Stomach (tissue), 4 donors: ENCODE results near the gene NSD1.

ENCODE experiments used
- EP300 ChIP-seq: sonication (generic); formaldehyde crosslinking; IDR thresholded peaks from one replicate; pipeline ENCODE4 v1.6.1; 2017; ENCODE audit warnings: antibody characterized with exemption
- POLR2A ChIP-seq, 4 donors: fragments of 450-650 bp; IDR thresholded peaks; one replicate each; pipeline ENCODE4 v1.6.1; 2016; ENCODE audit warnings: antibody characterized with exemption in 4 of 4, control low read depth in 2 of 4, mild to moderate bottlenecking in 1 of 4, moderate library complexity in 1 of 4
- POLR2AphosphoS5 ChIP-seq, 3 donors: sonication (generic); formaldehyde crosslinking; IDR thresholded peaks; one replicate each; pipeline ENCODE4 v1.6.1; 2016; ENCODE audit warnings: antibody characterized with exemption in 3 of 3
- TF ChIP-seq, protein P1 (sequence below), 7 experiments: fragments of 450-650 bp in 4 of 7; fragments of 200-600 bp in 3 of 7; sonication (generic) in 3 of 7; IDR thresholded peaks; one replicate each; pipeline ENCODE4 v1.5.1; 2016 to 2019; ENCODE audit warnings: antibody characterized with exemption in 7 of 7, control low read depth in 2 of 7, mild to moderate bottlenecking in 1 of 7

DNA sequence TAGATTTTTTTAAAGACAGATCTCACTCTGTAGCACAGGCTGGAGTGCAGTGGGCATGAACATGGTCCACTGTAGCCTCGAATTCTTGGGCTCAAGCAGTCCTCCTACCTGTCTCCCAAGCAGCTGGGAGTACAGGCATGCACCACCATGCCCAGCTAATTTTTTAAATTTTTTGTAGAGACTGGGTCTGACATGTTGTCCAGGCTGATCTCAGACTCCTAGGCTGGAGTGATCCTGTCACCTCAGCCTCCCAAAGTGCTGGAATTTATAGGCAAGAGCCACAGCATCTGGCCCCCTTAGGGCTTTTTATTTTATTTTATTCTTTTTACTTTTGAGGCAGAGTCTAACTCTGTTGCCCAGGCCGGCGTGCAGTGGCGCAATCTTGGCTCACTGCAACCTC is 56.4 kb downstream of the NSD1 start:
- no peak for TF ChIP-seq POLR2AphosphoS5 (IDR thresholded peaks at IDR 0.05)
- TF ChIP-seq EP300, result no peak
- TF ChIP-seq, protein P1, sequence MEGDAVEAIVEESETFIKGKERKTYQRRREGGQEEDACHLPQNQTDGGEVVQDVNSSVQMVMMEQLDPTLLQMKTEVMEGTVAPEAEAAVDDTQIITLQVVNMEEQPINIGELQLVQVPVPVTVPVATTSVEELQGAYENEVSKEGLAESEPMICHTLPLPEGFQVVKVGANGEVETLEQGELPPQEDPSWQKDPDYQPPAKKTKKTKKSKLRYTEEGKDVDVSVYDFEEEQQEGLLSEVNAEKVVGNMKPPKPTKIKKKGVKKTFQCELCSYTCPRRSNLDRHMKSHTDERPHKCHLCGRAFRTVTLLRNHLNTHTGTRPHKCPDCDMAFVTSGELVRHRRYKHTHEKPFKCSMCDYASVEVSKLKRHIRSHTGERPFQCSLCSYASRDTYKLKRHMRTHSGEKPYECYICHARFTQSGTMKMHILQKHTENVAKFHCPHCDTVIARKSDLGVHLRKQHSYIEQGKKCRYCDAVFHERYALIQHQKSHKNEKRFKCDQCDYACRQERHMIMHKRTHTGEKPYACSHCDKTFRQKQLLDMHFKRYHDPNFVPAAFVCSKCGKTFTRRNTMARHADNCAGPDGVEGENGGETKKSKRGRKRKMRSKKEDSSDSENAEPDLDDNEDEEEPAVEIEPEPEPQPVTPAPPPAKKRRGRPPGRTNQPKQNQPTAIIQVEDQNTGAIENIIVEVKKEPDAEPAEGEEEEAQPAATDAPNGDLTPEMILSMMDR (IDR thresholded peaks at IDR 0.05), result no peak
- no peak for TF ChIP-seq POLR2A (IDR thresholded peaks at IDR 0.05)
